SK-N-SH (cell line): ENCODE results near the gene CCDC191. TPM values are rescaled to one million over a fixed set of nuclear protein-coding genes. Genes with fewer than 3 reads are reported as not detected.

Experiments used
- CTCF ChIA-PET: fragments of 300-600, 350-600 bp; formaldehyde crosslinking; extraction: SDS; loops from one replicate; lab custom pipeline; 2021; lab: Yijun Ruan, JAX
- POLR2A ChIA-PET: fragments of 350-600 bp; sonication (Branson Sonifier 250); formaldehyde crosslinking; extraction: SDS; loops from one replicate; lab custom pipeline; 2020; ENCODE audit warnings: antibody characterized with exemption, inconsistent platforms; lab: Yijun Ruan, JAX
- DNase-seq: peaks from one replicate; pipeline ENCODE4 v3.0.0; 2012
- H2AFZ ChIP-seq: fragments of 200-600 bp; sonication (generic); 2 replicates; pipeline ENCODE4 v1.8.1; 2016; ENCODE audit warnings: antibody characterized with exemption, mild to moderate bottlenecking, low read depth
- H3F3A ChIP-seq: fragments of 200-600 bp; sonication (generic); replicated peaks from 2 replicates; pipeline ENCODE3; 2016; ENCODE audit warnings: antibody characterized with exemption, mild to moderate bottlenecking; ENCODE audit not compliant: insufficient read depth
- H3K27ac ChIP-seq, 2 experiments: fragments of 200-500 bp in 1 of 2; fragments of 200-600 bp in 1 of 2; sonication (Bioruptor generic) in 1 of 2; sonication (generic), shearing (Covaris generic) in 1 of 2; 2 replicates each; pipeline versions ENCODE4 v1.5.1 to v1.6.1; 2014 to 2016; ENCODE audit warnings: low read depth in 2 of 2, inconsistent platforms in 1 of 2, low read length in 1 of 2, mild to moderate bottlenecking in 1 of 2, mixed read lengths in 1 of 2
- H3K27me3 ChIP-seq: fragments of 200-600 bp; sonication (generic), shearing (Covaris generic); 2 replicates; pipeline ENCODE4 v1.6.1; 2016; ENCODE audit warnings: mixed run types; ENCODE audit not compliant: insufficient read depth
- H3K36me3 ChIP-seq, 2 experiments: fragments of 200-500 bp in 1 of 2; fragments of 200-600 bp in 1 of 2; sonication (Bioruptor generic) in 1 of 2; sonication (generic) in 1 of 2; replicated peaks in 1 of 2; 2 replicates each; pipeline versions ENCODE3 to v1.5.1; 2014 to 2016; ENCODE audit warnings: low read length in 1 of 2, mild to moderate bottlenecking in 1 of 2; ENCODE audit not compliant: insufficient read depth in 2 of 2, control insufficient read depth in 1 of 2
- H3K4me1 ChIP-seq, 2 experiments: fragments of 200-500 bp in 1 of 2; fragments of 200-600 bp in 1 of 2; sonication (Bioruptor generic) in 1 of 2; sonication (generic), shearing (Covaris generic) in 1 of 2; 2 replicates each; pipeline versions ENCODE4 v1.5.1 to v1.6.1; 2014 to 2016; ENCODE audit warnings: low read depth in 1 of 2, low read length in 1 of 2, mixed run types in 1 of 2; ENCODE audit not compliant: insufficient read depth in 2 of 2, control insufficient read depth in 1 of 2
- H3K4me2 ChIP-seq: fragments of 200-600 bp; sonication (generic), shearing (Covaris generic); 2 replicates; pipeline ENCODE4 v1.6.1; 2017; ENCODE audit warnings: mixed run types
- H3K4me3 ChIP-seq, 2 experiments: fragments of 200-500 bp in 1 of 2; fragments of 200-600 bp in 1 of 2; sonication (Bioruptor generic) in 1 of 2; sonication (generic), shearing (Covaris generic) in 1 of 2; 2 replicates each; pipeline versions ENCODE4 v1.5.1 to v1.8.1; 2014 to 2016; ENCODE audit warnings: low read depth in 2 of 2, inconsistent platforms in 1 of 2, low read length in 1 of 2, mild to moderate bottlenecking in 1 of 2, mixed read lengths in 1 of 2, moderate library complexity in 1 of 2
- H3K79me2 ChIP-seq: fragments of 200-600 bp; sonication (generic); 2 replicates; pipeline ENCODE4 v1.8.1; 2017; ENCODE audit warnings: mild to moderate bottlenecking; ENCODE audit not compliant: insufficient read depth
- H3K9ac ChIP-seq: fragments of 200-600 bp; sonication (generic); 2 replicates; pipeline ENCODE4 v1.6.1; 2017; ENCODE audit warnings: mixed run types
- H3K9me2 ChIP-seq: fragments of 200-600 bp; sonication (generic); 2 replicates; pipeline ENCODE4 v1.6.1; 2017; ENCODE audit warnings: mixed run types
- H3K9me3 ChIP-seq: fragments of 200-600 bp; sonication (generic); 2 replicates; pipeline ENCODE4 v1.6.1; 2017; ENCODE audit warnings: mixed run types, mild to moderate bottlenecking, moderate library complexity
- H4K20me1 ChIP-seq: fragments of 200-600 bp; sonication (generic); 2 replicates; pipeline ENCODE4 v1.6.1; 2017; ENCODE audit warnings: mild to moderate bottlenecking, mixed run types; ENCODE audit not compliant: insufficient read depth
- CTCF ChIP-seq: fragments of 200-600 bp; sonication (generic); IDR thresholded peaks from 2 replicates; pipeline ENCODE4 v1.6.1; 2017; ENCODE audit warnings: antibody characterized with exemption, mild to moderate bottlenecking, moderate library complexity
- ELF1 ChIP-seq: IDR thresholded peaks from 2 replicates; pipeline ENCODE4 v1.4.0; 2012
- EP300 ChIP-seq, 2 experiments: IDR thresholded peaks; 2 replicates each; pipeline versions ENCODE4 v1.4.0 to v1.6.1; 2012; ENCODE audit warnings: borderline replicate concordance in 1 of 2, low read depth in 1 of 2, low read length in 1 of 2
- EZH2phosphoT487 ChIP-seq: fragments of 200-600 bp; sonication (generic); IDR thresholded peaks from 2 replicates; pipeline ENCODE4 v1.6.1; 2017; ENCODE audit warnings: low read depth, mixed run types, mild to moderate bottlenecking, antibody characterized with exemption, moderate library complexity, borderline replicate concordance
- FOSL2 ChIP-seq: IDR thresholded peaks from 2 replicates; pipeline ENCODE4 v1.4.0; 2012; ENCODE audit warnings: low read depth, mild to moderate bottlenecking, moderate library complexity, borderline replicate concordance
- GABPA ChIP-seq: IDR thresholded peaks from 2 replicates; pipeline ENCODE4 v1.4.0; 2012; ENCODE audit warnings: low read depth, mild to moderate bottlenecking
- JUND ChIP-seq: IDR thresholded peaks from 2 replicates; pipeline ENCODE4 v1.4.0; 2012
- MEF2A ChIP-seq: IDR thresholded peaks from 2 replicates; pipeline ENCODE4 v1.4.0; 2012; ENCODE audit warnings: low read depth, borderline replicate concordance
- MXI1 ChIP-seq: IDR thresholded peaks from 2 replicates; pipeline ENCODE4 v1.6.1; 2012; ENCODE audit warnings: mild to moderate bottlenecking, low read depth, low read length, improper control_type of control experiment
- NRF1 ChIP-seq: IDR thresholded peaks from 2 replicates; pipeline ENCODE4 v1.6.1; 2012; ENCODE audit warnings: low read depth, mild to moderate bottlenecking, low read length
- PBX3 ChIP-seq: IDR thresholded peaks from 2 replicates; pipeline ENCODE4; 2012
- POLR2AphosphoS5 ChIP-seq: IDR thresholded peaks from 2 replicates; pipeline ENCODE4 v1.6.1; 2012; ENCODE audit warnings: low read depth, low read length
- RAD21 ChIP-seq: IDR thresholded peaks from 2 replicates; pipeline ENCODE4 v1.6.1; 2012; ENCODE audit warnings: mild to moderate bottlenecking, low read length
- REST ChIP-seq: IDR thresholded peaks from 2 replicates; pipeline ENCODE4 v1.6.1; 2012; ENCODE audit warnings: mild to moderate bottlenecking, low read depth, low read length, moderate library complexity
- RXRA ChIP-seq: IDR thresholded peaks from 2 replicates; pipeline ENCODE4 v1.4.0; 2012; ENCODE audit warnings: low read depth, mild to moderate bottlenecking, borderline replicate concordance
- SIN3A ChIP-seq: IDR thresholded peaks from 2 replicates; pipeline ENCODE4 v1.6.1; 2012; ENCODE audit warnings: low read depth, mild to moderate bottlenecking, low read length, moderate library complexity, borderline replicate concordance
- SMC3 ChIP-seq: IDR thresholded peaks from 2 replicates; pipeline ENCODE4 v1.6.1; 2012; ENCODE audit warnings: low read depth, low read length, improper control_type of control experiment
- TEAD4 ChIP-seq: IDR thresholded peaks from 2 replicates; pipeline ENCODE4 v1.4.0; 2012; ENCODE audit warnings: mild to moderate bottlenecking, borderline replicate concordance; ENCODE audit not compliant: insufficient read depth
- YY1 ChIP-seq: IDR thresholded peaks from 2 replicates; pipeline ENCODE4 v1.4.0; 2012; ENCODE audit warnings: low read depth, mild to moderate bottlenecking
- ZBTB33 ChIP-seq: IDR thresholded peaks from 2 replicates; pipeline ENCODE4 v1.4.0; 2012; ENCODE audit warnings: low read depth, borderline replicate concordance
- WGBS: methylation state at CpG from one replicate; pipeline ENCODE4 v1.1.6; 2017; ENCODE audit warnings: low lambda C conversion rate; 5-methylcytosine and 5-hydroxymethylcytosine counted together
- polyA plus RNA-seq, 3 experiments: library from polyadenylated mRNA; depleted of rRNA; stranded (reverse); fragments of >200 nt; gene quantifications; 2 replicates each; pipeline ENCODE4 v1.2.3, GENCODE V29; 2012

The CCDC191 gene
- polyA plus RNA-seq, 1 of the 3 experiments (the other 2 are of a cell fraction) = 3.1 TPM

GRCh38 chr3:113946831-113947230, 109.5 kb downstream of the CCDC191 start:
- Histone ChIP-seq H3K4me2 (peak overlapping the region; percentile 66), H3K27ac (no peak overlapping the region; a peak in 2 of 4 replicates), H3K4me3 (peak overlapping the region; percentile 75 to 88), H3K36me3 (no peaks in the 10 kb centered on the region), H3K4me1 (no peaks in the 10 kb centered on the region; a peak in 2 of 4 replicates), H3F3A (peaks cover 3% of the 10 kb centered on the region), H3K9me3 (no peaks in the 10 kb centered on the region), H3K9me2 (no peaks in the 10 kb centered on the region)
- ChIA-PET CTCF (no interaction called here), POLR2A (no interaction called here)
- no peak for DNase-seq
- TF ChIP-seq EP300 (IDR thresholded peaks at IDR 0.05; ENCODE audit: borderline replicate concordance in 1 of 2, low read depth in 1 of 2, low read length in 1 of 2) = no peak
- TF ChIP-seq REST = no peak
- no peak for TF ChIP-seq MXI1
- no peak for TF ChIP-seq EZH2phosphoT487
- no peak for TF ChIP-seq MEF2A
- no peak for TF ChIP-seq FOSL2
- TF ChIP-seq JUND = no peak
- TF ChIP-seq RAD21 = no peak
- TF ChIP-seq ZBTB33 = no peak
- no peak for TF ChIP-seq SMC3
- TF ChIP-seq TEAD4 = no peak
- TF ChIP-seq POLR2AphosphoS5 = no peak
- no peak for TF ChIP-seq PBX3
- no peak for TF ChIP-seq CTCF
- TF ChIP-seq GABPA = no peak
- TF ChIP-seq NRF1 = no peak
- TF ChIP-seq RXRA = no peak
- TF ChIP-seq SIN3A = no peak
- TF ChIP-seq YY1 = no peak
- TF ChIP-seq ELF1 = no peak
- TF ChIP-seq, all 33 proteins: peak for 0
- no peaks in the 10 kb centered on the region for H4K20me1 ChIP-seq
- no peaks in the 10 kb centered on the region for H3K79me2 ChIP-seq
- 72% methylated on average over 7 of the region's 7 CpGs for WGBS
- no peaks in the 10 kb centered on the region for H3K27me3 ChIP-seq
- peak overlapping the region; percentile 91 for H2AFZ ChIP-seq
- peak overlapping the region; percentile 57; the same call in 1 of the 2 replicates for H3K9ac ChIP-seq
